DMS 273 (cell line): ENCODE results near the gene ELSPBP1.
"Not testable (repeated sequence)": the region's sequence is repeated elsewhere in the genome, so short reads cannot be mapped to it uniquely, and the experiment has no call there.

Experiments
- DNase-seq: peaks from one replicate; lab custom pipeline; 2025; ENCODE audit not compliant: unreplicated experiment; lab: John Stamatoyannopoulos, UW

The ELSPBP1 gene

DNA sequence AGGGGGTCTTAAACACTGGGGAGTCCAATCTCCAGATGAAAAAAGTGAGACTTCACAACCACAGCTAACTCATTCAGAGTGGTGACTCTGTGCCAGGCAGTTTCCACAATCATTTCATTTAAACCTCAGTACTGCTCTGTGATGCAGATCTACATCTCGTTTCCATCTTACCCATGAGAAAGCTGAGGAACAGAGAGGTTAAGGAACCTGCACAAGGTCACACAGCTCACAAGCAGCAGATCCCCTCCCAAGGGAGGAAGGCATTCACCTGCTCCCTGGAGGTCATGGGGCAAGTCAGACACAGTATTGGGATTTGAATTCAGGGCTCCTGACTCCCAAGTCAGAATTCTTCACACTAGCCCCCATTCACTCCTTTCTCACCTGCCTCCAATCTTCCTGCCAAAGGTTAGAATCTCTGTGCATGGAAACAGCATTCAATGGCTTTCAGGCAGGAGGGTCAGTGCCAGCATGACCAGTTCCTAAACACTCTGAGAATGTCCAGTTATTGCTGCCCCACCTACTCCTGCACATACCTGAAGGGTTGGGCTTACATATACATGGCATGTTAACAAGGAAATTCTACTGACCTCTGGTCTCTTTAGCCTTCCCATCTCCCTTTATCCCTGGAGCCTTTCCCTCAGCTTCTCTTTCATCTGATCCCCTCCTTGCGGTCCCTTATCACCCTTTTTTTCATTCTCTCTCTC lies 47.6 kb downstream of the ELSPBP1 start:
- DNase-seq, result no peak

GRCh38 chr19:48043675-48044258 lies 49.3 kb downstream of the ELSPBP1 start, which contains the start of gene CABP5:
Gene CABP5, minus strand, starts transcription at chr19:48044079. Its CDS starts 157 bp downstream, at chr19:48043922.
- peak; percentile 26 for DNase-seq

GRCh38 chr19:48044561-48044960 lies 50.1 kb downstream of the ELSPBP1 start:
- no peak for DNase-seq

DNA sequence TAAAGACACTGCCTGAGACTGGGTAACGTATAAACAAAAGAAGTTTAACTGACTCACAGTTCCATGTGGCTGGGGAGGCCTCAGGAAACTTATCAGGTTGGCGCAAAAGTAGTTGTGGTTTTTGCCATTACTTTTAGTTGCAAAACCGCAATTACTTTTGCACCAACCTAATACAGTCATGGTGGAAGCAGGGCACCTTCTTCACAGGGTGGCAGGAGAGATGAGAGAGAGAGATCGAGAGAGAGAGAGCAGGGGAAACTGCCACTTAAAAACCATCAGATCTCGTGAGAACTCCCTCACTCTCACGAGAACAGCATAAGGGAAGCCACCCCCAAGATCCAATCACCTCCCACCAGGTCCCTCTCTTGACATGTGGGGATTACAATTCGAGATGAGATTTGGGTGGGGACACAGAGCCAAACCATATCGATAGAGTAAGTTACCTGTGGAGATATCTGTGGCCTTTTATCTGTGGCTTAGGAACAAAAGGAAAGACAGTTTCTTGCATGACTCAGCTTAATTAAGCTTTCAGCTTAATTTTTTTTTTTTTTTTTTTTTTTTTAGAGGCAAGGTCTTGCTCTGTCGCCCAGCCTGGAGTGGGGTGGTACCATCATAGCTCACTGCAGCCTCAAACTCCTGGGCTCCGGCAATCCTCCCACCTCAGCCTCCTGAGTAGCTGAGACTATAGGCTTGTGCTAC lies 57.1 kb downstream of the ELSPBP1 start:
- no peak for DNase-seq

DNA sequence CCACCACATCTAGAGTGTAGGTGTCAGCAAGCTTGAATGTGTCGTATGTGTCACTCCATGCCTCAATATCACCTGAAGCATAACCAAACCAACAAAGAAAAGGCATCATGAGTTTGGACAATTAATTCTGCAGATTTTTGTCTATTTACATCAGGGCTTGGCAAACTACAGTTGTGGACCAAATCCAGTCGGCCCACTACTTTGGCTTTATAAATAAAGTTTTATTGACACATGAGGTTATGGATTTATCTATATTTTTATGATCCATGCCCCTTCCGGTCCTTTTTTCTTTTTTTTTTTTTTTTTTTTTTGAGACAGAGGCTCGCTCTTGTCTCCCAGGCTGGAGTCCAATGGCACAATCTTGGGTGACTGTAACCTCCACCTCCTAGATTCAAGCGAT lies 58.6 kb downstream of the ELSPBP1 start:
- DNase-seq, result no peak

GRCh38 chr19:48053856-48054255 lies 59.4 kb downstream of the ELSPBP1 start:
- no peak for DNase-seq

DNA sequence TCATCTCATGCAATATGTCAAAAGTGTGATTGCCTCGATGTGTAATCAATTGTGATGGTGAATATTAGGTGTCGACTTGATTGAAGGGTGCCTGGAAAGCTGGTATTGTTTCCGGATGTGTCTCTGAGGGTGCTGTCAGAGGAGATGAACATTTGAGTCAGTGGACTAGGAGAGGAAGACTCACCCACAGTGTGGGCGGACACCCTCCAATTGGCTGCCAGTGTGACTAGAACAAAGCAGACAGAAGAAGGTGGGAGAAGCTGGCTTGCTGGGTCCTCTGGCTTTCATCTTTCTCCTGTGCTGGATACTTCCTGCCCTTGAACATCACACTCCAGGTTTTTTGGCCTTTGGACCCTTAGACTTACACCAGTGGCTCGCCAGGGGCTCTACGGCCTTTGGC lies 64.9 kb downstream of the ELSPBP1 start:
- DNase-seq, result no peak

DNA sequence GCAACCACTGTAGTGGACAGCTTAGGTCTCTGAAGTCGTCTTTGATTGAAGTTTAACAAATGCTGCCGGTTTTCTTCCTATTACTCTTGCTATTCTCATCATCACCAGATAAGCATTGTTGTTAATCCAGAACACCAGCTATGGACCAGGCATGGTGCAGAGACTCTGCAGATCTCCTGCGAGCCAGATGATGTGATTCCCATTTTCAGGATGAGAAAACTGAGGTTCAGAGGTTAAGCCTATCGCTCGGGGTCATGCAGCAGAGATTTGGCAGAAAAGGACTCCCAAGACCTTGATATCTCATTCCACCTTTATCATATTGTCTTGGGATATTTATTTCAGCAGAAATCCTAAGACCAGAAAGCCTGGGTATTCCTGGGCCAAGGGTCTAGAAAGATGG lies 65.9 kb downstream of the ELSPBP1 start:
- no peak for DNase-seq

DNA sequence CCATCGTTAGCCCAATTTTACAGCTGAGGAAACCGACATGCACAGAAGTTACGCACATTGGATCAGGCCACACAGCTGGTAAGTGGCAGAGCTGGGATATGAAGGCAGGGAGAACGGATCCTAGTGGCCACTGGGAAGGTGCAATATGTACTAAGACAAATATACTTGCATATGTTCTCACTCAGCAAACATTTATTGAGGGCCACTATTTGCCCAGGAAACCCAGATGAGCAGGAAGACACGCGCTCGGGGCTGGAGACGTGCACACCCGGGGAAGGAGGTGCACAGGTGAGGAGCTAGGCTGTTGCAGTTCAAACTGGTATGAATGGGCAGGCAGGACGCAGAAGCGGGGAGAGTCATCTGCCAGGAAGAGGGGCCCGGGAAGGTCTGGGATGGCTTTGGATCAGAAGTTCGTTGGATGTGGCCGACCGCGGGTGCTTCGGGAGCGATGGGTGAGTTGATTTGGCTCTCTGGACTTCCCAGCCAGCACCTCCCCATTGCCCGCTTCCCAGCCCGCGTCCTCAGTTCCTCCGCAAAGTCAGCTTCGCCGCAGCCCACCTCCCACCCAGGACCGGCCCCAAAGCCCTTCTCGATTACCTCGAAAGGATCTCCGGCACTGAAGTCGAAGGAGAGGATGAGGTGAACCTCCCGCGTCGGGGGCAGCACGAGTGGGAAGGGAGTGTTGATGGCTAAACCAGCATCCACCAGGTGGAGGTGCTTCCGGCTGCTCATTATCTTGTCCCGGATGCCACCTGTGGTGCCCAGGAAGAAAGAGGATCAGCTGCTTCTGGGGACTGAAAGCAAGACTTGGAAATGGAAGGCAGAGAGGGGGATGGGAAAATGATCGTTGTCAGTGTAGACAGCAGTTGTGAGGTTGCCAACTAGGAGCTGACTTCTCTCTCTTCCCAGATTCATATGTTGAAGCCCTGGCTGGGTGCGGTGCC lies 67.2 kb downstream of the ELSPBP1 start:
- no peak for DNase-seq

DNA sequence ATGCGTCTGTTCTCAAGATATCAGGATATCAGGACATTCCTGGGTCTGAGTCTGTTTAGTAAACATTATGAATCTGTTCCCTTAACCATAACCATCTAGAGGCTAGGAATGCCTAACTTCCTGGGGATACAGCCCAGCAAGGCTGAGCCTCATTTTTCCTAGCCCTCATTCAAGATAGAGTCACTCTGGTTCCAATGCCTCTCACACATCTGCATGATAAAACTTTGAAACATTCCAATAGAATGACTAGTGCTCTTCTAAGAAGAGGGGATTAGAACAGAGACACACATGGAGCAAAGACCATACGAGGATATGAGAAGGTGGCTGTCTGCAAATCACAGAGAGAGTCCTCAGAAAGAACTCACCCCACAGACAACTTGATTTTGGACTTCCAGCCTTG lies 70.1 kb downstream of the ELSPBP1 start:
- DNase-seq, result no peak

- no peak for DNase-seq
Observed at GRCh38 chr19:48069435-48069834, 75.0 kb downstream of the ELSPBP1 start.

DNA sequence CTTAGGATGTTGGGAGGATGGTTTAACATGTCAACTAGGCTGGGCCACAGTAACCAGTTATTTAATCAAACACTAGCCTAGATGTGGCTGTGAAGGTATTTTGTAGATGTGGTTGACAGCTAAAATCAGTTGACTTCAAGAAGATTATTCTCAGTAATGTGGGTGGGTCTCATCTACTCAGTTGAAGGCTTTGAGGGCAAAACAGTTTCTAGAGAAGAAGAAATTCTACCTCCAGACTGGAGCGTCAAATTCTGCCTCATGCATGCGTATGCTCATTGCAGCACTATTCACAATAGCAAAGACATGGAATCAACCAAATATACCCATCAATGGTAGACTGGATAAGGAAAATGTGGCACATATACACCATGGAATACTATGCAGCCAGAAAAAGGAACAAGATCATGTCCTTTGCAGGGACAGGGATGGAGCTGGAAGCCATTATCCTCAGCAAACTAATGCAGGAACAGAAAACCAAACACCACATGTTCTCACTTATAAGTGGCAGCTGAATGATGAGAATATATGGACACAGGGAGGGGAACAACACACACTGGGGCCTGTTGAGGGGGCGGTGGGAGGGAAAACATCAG lies 75.8 kb downstream of the ELSPBP1 start:
- not testable (repeated sequence) for DNase-seq
